Stimulated activated CD4-positive, alpha-beta T cell treated with anti-CD3 and anti-CD28 coated beads, Interleukin-2, amount 100 ng/mL, for 24 hours (primary cell): ENCODE results near the gene RAB44.

ENCODE experiments used
- DNase-seq, 2 donors: peaks; one replicate each; pipeline ENCODE4 v3.0.0-alpha.2; 2020

Gene RAB44

GRCh38 chr6:36780442-36781177, 83.0 kb downstream of the RAB44 start:
- DNase-seq = no peak

- no peak for DNase-seq
These were observed 84.0 kb downstream of the RAB44 start for GRCh38 chr6:36781669-36782068.
